A673 (cell line): ENCODE data around the gene VWC2. TPM values are rescaled to one million over a fixed set of nuclear protein-coding genes. Genes with fewer than 3 reads are reported as not detected.

Source experiments
- BruUV-seq: library from RNA; stranded (reverse); fragments of 400-500 nt; replicated peaks from 2 replicates; lab custom pipeline; 2021; lab: Mats Ljungman, UMichigan
- CTCF ChIA-PET: fragments of 300-600 bp; sonication (Branson Sonifier 250); formaldehyde crosslinking; loops from one replicate; lab custom pipeline; 2022; ENCODE audit warnings: antibody characterized with exemption; lab: Charles Lee
- POLR2A ChIA-PET: fragments of 300-600 bp; sonication (Branson Sonifier 250); formaldehyde crosslinking; loops from one replicate; lab custom pipeline; 2022; ENCODE audit warnings: antibody characterized with exemption; ENCODE audit not compliant: low non-redundant PET; lab: Charles Lee
- DNase-seq: peaks from one replicate; pipeline ENCODE4 v3.0.0-alpha.2; 2015; ENCODE audit warnings: low spot score
- H3K27ac ChIP-seq: fragments of 200-600 bp; sonication (generic); 2 replicates; pipeline ENCODE4 v1.5.1; 2016; ENCODE audit warnings: mixed run types, low read depth, mild to moderate bottlenecking, mixed read lengths, antibody characterized with exemption, low read length; ENCODE audit not compliant: poor library complexity, severe bottlenecking
- H3K27me3 ChIP-seq: fragments of 200-600 bp; sonication (generic); replicated peaks from 2 replicates; pipeline ENCODE4 v1.6.1; 2017; ENCODE audit warnings: mixed run types, low read depth, mild to moderate bottlenecking, mixed read lengths, antibody characterized with exemption, low read length; ENCODE audit not compliant: insufficient read depth, poor library complexity
- H3K36me3 ChIP-seq: fragments of 200-600 bp; sonication (generic); 2 replicates; pipeline ENCODE4 v1.6.1; 2016; ENCODE audit warnings: mixed run types, mild to moderate bottlenecking, mixed read lengths, antibody characterized with exemption, low read length; ENCODE audit not compliant: insufficient read depth, poor library complexity, severe bottlenecking
- H3K4me1 ChIP-seq: fragments of 200-600 bp; sonication (generic); 2 replicates; pipeline ENCODE4 v1.6.1; 2017; ENCODE audit warnings: mixed run types, mild to moderate bottlenecking, mixed read lengths, antibody characterized with exemption, low read length; ENCODE audit not compliant: insufficient read depth, poor library complexity, severe bottlenecking
- H3K4me3 ChIP-seq: fragments of 200-600 bp; sonication (generic); 2 replicates; pipeline ENCODE4 v1.5.1; 2016; ENCODE audit warnings: low read depth, mixed run types, mild to moderate bottlenecking, mixed read lengths, low read length; ENCODE audit not compliant: poor library complexity, severe bottlenecking
- H3K9me3 ChIP-seq: fragments of 200-600 bp; sonication (generic); 2 replicates; pipeline ENCODE4 v1.6.1; 2016; ENCODE audit warnings: mixed run types, low read depth, mild to moderate bottlenecking, mixed read lengths, antibody characterized with exemption, low read length; ENCODE audit not compliant: poor library complexity, severe bottlenecking
- CTCF ChIP-seq: fragments of 300-800, 200-600 bp; sonication (generic); conservative IDR thresholded peaks from 2 replicates; pipeline ENCODE4 v1.5.1; 2017; ENCODE audit warnings: low read depth, mild to moderate bottlenecking, antibody characterized with exemption, low read length, moderate library complexity, mixed read lengths
- EZH2 ChIP-seq: fragments of 200-600 bp; sonication (generic); IDR thresholded peaks from 2 replicates; pipeline ENCODE4 v1.6.1; 2017; ENCODE audit warnings: borderline replicate concordance, low read depth, mild to moderate bottlenecking, mixed read lengths, antibody characterized with exemption, low read length; ENCODE audit not compliant: poor library complexity, severe bottlenecking
- intact Hi-C: fragments of 100-400 bp; cut with micrococcal nuclease; formaldehyde crosslinking; loops from one replicate; pipeline ENCODE4 v1.10.0; 2022; ENCODE audit not compliant: unreplicated experiment
- total RNA-seq: library from RNA; stranded (reverse); gene quantifications from 2 replicates; pipeline ENCODE4 v1.2.3, GENCODE V29; 2021

The VWC2 gene
- total RNA-seq, 1 experiment from 2014 or later: not detected

GRCh38 chr7:49772916-49773217, 571 bp upstream of the VWC2 start:
- Histone ChIP-seq H3K4me1 (no peaks in the 10 kb centered on the region), H3K9me3 (peaks cover 3% of the 10 kb centered on the region), H3K36me3 (no peaks in the 10 kb centered on the region), H3K4me3 (no peak overlapping the region), H3K27me3 (peaks cover 29% of the 10 kb centered on the region), H3K27ac (no peak overlapping the region)
- ChIA-PET CTCF (no interaction called here), POLR2A (no interaction called here)
- DNase-seq: no peak
- TF ChIP-seq CTCF: no peak
- TF ChIP-seq EZH2: no peak
- BruUV-seq: no TSS peak
- intact Hi-C loops: no loop called here

DNA sequence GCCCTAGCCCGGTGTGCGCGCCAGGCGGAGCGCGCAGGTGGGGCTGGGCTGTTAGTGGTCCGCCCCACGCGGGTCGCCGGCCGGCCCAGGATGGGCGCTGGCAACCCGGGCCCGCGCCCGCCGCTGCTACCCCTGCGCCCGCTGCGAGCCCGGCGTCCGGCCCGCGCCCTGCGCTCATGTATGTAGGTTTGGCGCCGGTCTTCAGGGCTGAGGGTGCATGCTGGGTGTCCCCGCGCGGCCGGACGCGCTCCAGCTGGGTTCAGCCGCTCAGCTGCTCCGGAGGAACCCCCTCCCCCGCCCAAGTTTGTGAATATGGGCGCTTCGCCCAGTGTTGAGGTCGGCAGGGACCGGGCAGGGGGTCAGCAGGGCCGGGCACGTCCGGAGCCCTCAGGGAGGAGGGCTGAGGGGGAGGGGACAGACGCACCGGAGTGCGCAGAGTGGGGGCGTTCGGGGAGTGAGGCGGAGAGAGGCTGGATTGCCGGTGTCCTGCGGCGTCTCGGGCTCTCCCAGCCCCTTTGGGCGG, 559 bp downstream of the VWC2 start:
- ChIA-PET POLR2A (no interaction called here), CTCF (no interaction called here)
- Histone ChIP-seq H3K27me3 (peaks cover 29% of the 10 kb centered on the region), H3K4me1 (no peaks in the 10 kb centered on the region), H3K4me3 (no peak overlapping the region), H3K9me3 (peaks cover 3% of the 10 kb centered on the region), H3K36me3 (no peaks in the 10 kb centered on the region), H3K27ac (no peak overlapping the region)
- intact Hi-C loops: no loop called here
- no TSS peak for BruUV-seq
- TF ChIP-seq EZH2: no peak
- TF ChIP-seq CTCF: no peak
- no peak for DNase-seq

DNA sequence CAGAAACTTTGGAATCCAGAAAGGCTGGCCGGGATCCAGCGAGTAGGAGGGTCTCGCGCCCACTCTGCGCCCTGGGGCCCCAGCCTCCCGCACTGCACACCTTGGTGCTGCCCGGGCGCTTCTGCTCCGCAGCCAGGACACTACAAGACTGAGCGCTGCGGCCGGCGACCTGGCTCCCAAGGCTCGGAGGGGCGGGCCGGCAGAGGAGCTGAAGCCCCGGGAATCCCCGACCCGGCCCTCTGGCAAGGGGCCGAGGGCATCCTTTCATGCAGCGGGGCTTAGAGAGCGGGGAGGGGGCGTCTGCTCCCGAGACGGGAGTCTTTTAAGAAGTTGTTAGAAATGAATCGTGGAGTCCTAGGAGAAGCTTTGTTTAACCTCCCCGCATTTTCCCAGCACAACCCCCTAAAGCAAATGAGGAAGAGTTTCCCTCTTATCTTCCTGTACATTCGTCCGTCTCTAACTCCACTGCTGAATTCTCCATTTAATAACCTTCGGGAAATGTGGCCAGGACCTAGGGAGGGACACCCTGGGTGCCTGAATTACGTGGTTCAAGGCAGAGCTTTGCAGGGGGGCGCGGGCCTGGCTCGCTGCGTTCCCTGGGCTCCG, 1.1 kb downstream of the VWC2 start:
- CTCF ChIA-PET: no interaction called here
- no TSS peak for BruUV-seq
- intact Hi-C loops: no loop called here
- TF ChIP-seq EZH2 (peak; percentile 56), CTCF (no peak)
- no peaks in the 10 kb centered on the region for H3K4me1 ChIP-seq
- H3K36me3 ChIP-seq: no peaks in the 10 kb centered on the region
- peaks cover 29% of the 10 kb centered on the region for H3K27me3 ChIP-seq
- POLR2A ChIA-PET: no interaction called here
- H3K4me3 ChIP-seq: no peak overlapping the region
- peaks cover 3% of the 10 kb centered on the region for H3K9me3 ChIP-seq
- DNase-seq: no peak
- no peak overlapping the region for H3K27ac ChIP-seq
